GM12892 (cell line): Measurements from ENCODE around the gene LRMDA.

Source experiments
- POLR2A ChIP-seq: IDR thresholded peaks from 2 replicates; pipeline ENCODE4 v1.6.1; 2011; ENCODE audit warnings: low read depth, low read length, control low read depth
- POLR2AphosphoS5 ChIP-seq: IDR thresholded peaks from 2 replicates; pipeline ENCODE4 v1.6.1; 2011; ENCODE audit warnings: low read depth, low read length, control low read depth

DNA sequence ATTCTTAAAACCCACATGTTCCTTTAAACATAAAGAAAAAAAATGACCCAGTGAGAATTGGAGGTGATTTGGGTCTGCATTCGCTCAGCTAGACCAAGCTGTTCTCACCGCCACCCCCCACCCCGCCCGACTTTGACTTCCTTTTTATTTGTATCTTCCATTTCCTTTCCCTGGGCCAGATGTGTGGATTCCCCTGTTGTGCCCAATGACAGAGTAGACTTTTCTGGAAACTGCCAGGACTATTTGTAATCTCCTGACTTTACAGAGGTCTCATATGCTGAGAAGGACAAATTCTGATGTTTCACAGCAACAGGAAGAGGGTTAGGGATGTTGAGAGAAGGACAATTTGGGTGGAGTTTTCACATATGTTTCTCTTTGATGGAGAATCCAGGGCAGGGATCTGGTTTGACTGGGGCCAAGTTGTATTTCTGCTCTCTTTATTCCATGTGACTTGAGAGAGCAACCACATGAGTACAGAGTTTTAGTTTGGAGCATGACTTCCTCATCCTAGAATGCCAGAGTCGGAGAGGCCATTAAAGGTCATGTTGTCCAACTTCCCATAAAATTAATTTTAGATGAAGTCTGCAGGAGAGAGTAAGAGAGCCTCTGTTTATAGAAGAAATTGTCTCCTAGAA lies 1023.2 kb downstream of the LRMDA start:
- TF ChIP-seq POLR2A (no peak), POLR2AphosphoS5 (no peak)
